Measurements from ENCODE around the gene COL18A1. TPM values are rescaled to one million over a fixed set of nuclear protein-coding genes. Genes with fewer than 3 reads are reported as not detected.

COL18A1 gene
- total and polyA plus RNA-seq, 2 of the 8 experiments (the other 6 are each of a cell fraction or from before 2014, with no cell fraction given): 145 to 201 TPM

GRCh38 chr21:45358711-45359310 lies 46.2 kb upstream of the COL18A1 start (continued):
- no peak for TF ChIP-seq KDM5A (IDR thresholded peaks at IDR 0.05; ENCODE audit: low read length)
- TF ChIP-seq GTF2F1 (IDR thresholded peaks at IDR 0.05; ENCODE audit: borderline replicate concordance, low read depth, low read length): no peak
- TF ChIP-seq SRF (IDR thresholded peaks at IDR 0.05; ENCODE audit: low read depth, low read length): no peak
- no peak for TF ChIP-seq CBX5 (IDR thresholded peaks at IDR 0.05; ENCODE audit: low read depth, low read length)
- TF ChIP-seq RNF2 (IDR thresholded peaks at IDR 0.05; ENCODE audit: borderline replicate concordance, low read depth, low read length, missing control alignments, poor library complexity, severe bottlenecking): no peak
- no peak for TF ChIP-seq NRF1 (IDR thresholded peaks at IDR 0.05; ENCODE audit: low read depth, low read length)
- no peak for TF ChIP-seq SAP30 (IDR thresholded peaks at IDR 0.05; ENCODE audit: insufficient read depth, insufficient replicate concordance, low read length)
- no peak for TF ChIP-seq SIN3A (conservative IDR thresholded peaks at IDR 0.05 in 1 of 2, IDR thresholded peaks at IDR 0.05 in 1 of 2; ENCODE audit: low read depth in 1 of 2, low read length in 2 of 2)

Measured in H1 (cell line).